GM19455 (cell line): Measurements from ENCODE around the gene C14orf119.

ENCODE experiments used
- ATAC-seq: cut with Tn5 transposase; IDR thresholded peaks from one replicate; pipeline ENCODE4 v1.9.1; 2021; ENCODE audit not compliant: unreplicated experiment

C14orf119 gene, protein sequence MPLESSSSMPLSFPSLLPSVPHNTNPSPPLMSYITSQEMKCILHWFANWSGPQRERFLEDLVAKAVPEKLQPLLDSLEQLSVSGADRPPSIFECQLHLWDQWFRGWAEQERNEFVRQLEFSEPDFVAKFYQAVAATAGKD

DNA sequence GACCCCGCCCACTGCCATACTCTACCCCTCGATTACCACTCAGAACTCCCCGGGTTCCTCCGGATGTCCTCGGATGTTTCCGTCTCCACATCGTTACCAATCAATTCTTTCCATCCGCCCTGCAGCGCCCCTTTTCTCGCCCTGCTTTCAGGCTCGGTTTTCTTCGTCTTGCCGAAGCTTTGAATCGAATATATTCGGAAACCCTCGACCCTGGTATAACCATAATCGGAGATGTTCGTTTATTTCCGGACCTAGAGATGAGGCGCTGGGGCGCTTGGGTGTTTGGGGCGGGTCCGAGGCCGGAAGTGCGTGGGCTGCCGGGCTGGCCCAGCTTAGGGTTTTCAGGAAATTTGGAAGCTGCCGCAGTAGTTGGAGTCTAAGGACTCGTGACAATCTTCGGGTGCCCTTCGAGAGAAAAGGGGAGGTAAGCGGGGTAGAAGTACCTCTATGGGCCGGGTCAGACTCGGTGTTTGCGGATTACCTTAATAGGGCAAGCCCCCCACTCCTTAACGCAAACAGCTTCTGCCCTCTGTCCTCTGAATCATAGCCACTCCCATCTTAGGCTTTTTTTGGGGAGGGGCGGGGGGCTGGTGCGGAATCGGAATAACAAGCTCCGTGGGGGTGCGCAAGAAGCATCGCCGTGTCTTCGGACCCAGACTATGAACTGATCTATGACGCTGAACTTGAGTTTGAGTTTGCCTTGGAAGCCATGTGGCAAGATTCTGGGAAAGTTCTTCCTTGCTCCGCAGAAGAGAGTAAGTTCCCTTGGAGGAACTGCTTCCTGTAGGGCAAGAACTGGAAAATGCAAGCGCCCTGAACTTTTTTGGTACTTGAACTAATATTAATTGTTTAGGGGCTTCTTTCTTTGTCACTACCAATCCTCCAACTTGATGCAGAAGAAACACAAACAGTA lies at the start of gene C14orf119:
Gene C14orf119 (plus strand): TSS at position 310 of the 913 bp plus-strand sequence. CDS start 2,154 bp downstream, outside the sequence.
- ATAC-seq = peak; percentile 90

DNA sequence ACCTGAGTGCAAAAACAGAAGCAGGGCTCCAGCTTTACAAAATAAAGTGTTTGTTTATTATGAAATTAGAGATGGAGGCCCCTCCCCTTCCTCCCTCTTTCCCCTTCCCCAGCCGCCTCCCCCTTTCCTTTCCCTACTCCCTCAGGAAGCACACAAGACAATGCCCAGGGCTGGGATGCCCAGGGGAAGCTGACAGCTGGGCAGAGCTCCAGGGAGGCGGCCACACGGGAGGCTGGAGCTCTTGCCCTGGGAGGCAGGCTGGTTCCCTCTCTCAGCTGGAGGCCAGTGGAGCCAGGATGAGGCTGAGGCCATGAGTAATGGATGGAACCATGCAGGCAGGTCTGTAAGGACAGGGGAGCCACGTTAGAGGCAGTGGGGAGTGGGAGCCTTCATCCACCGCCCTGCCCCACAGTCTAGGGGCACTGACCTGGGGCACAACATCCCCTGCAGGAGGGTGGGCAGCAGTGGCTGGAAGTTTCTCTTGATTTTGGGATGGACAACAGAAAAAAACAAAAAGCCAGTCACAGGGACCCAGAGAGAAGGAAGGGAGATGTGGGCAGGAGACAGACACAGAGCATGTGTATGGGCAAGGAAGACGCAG lies 48.2 kb upstream of the C14orf119 start:
- no peak for ATAC-seq

DNA sequence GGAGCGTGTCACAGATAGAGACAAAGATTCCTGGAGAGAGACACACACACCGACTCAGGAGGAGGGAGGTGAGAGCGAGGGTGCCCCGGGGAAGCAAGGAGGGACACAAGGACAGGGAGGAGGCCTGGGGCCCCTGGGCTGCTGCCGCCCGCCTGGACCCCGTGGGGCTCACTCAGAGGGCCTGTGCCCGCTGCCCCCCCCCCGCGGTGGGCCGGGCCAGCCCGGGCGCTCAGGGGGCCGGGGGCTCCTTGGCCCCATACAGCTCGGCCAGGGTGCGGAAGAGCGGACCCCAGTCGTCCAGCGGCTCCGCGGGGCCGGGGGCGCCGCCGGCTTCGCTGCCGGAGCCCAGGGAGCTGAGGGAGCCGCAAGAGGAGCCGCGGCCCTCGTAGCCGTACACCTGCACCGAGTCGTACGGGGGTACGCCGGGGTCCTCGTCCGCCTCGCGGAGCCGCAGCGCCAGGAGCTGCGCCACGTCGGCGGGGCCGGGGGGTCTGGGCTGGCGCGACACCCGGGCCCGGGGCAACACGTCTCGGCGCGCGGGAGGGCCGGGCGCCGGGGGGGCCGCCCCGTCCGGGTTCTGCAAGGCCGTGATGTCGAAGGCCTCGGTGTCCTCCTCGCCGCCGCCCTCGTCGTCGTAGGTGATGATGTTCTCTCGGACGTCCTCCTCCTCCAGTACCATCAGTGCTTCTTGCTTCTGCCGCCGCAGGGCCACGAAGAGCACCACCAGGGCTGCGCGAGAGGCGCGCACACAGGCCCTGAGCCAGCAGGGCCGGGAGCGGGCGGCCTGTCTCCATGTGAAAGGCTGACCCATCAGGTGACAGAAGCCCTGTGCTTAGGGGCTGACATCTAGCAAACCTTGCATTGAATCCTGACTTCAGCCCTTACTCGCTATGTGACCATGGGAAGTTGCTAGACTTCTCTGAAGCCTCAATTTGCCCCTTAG lies 47.3 kb upstream of the C14orf119 start:
- no peak for ATAC-seq

DNA sequence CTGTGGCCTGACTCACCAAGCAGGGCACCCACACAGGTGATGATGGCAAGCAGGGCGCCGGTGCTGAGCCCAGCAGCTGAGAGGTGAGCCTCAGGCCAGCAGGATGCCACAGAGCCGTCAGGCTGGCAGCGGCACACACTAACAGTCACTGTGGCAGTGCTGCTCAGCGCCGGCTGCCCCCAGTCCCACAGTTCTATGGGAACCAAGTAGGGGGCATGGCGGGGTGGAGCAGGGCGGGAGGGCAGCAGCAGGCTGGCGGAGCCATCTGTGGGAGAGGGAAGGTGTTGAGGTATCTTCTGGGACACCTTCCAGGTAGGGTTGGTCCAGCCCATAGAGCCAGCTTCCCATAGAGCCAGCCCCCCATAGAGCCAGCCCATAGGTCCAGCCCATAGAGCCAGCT lies 46.3 kb upstream of the C14orf119 start:
- no peak for ATAC-seq

DNA sequence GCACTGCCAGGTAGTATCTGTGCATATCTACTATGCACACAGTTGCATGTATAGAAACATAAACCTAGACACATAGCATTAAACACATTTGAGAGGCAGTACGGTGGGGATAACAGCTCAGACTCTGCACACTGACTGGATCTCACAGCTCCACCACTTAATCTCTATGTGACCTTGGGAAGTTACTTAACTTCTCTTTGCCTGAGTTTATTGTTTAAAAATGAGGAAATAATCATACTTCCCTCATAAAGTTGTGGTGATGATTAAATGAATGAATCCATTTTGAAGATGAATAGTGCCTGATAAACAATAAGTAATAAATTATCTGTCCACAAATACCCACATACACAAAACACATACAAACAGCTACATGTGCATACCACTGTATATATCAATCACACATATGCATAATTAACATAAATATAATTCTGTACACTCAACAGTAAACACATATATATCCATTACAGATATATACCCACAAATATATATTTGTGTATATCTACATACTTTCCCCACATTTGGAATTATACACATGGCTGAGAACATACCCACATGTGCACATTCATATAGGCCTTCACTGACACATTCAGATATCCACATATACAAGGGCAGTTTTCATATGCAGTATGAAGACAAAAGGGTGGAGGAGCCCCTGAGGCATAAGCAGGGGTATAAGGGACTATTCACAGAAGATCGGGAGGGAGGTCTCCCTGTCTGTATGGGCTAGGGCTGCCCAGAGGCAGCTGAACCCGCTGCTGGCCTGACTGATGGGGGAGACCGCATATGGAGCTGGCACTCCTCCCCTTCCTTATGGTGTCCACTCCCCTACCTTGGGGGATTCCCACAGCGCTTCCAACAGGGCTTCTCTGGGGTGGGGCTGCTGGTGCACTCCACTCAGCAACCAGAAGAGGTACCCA lies 43.9 kb upstream of the C14orf119 start:
- no peak for ATAC-seq

DNA sequence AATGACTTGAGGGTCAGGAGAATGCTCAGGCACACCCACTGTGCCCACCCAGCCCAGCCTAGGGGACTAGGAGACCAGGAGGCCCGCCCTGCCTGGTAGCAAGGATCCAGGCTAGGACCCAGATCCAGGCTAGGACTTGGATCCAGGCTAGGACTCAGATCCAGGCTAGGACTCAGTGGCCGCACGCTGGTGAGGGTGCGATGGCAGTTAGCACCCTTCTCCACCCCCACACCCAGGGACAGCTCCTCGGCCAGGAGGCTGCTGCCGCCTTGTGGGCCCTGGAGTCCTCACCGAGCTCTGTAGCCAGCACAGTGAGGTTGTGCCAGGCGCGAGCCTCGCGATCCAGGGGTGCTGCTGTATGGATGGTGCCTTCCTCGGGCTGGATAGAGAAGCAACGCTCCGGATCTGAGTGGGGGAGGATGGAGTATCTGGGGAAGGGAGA lies 43.1 kb upstream of the C14orf119 start:
- no peak for ATAC-seq

DNA sequence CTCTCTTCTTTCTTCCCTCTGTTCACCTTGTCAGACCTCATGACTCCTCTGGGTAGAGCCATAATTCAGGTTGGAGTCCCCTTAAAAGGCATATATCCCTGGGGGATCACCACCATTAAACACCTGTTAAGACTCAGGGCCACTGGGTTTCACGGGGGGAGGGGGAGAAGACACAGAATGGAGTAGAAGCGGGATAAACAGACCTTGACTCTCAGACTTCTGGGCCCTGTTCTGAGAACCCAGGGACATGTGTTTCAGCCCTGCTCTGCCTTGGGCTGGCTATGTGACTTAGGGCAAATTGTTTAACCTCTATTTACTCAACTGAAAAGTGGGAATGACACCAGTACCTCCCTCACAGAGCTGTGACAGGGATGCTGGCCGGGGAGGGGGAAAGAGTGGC lies 42.6 kb upstream of the C14orf119 start:
- no peak for ATAC-seq

DNA sequence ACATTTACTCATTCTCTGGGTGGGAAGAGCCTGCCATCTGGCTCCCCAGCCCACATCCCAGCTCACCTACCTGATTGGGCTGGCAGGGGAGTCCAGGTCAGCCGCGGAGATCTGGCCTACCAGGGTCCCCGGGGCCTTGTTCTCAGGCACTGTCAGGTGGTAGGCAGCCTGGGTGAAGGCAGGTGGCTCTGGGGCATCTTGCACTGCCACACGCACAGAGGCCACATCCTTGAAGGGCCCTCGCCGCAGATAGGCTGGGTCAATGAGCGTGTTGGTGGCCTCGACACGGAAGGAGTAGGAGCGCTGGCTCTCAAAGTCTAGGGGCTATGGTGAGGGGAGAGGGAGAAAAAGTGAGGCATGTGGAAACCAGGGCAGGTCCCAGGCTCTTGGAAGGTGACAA lies 41.9 kb upstream of the C14orf119 start:
- no peak for ATAC-seq

DNA sequence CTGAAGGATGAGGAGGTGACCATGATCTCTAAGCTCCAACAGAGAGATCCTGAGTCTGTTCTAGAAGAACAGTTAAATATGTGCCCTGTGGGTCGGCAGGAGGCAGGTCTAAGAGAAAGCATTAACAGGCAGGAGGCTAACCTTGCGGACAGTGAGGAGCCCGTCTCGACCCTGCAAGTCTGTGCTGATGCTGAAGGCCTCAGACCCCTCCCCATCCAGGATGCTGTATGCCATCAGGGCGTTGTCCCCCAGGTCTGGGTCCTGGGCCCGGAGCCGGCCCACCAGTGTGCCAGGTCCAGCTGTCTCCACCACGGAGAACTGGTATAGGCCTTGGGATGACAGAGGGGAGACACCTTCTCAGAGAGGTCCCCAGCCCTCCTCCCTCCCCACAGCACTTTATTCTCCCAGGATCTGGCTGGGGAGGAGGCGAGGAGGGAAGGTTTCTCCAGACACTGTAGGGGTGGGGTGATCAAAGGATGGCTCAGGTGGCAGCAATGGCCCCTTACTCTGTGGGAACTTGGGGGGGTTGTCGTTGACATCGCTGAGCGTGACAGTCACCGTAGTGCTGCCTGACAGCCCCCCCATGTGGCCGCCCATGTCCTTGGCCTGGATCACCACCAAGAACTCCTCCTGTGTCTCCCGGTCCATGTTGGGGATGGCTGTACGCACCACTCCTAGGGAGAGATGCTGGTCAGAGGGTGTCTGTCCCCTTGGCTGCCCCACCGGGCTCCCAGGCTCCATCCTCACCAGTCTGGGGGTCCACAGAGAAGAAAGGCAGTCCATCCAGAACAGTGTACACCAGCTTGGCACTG lies 41.1 kb upstream of the C14orf119 start:
- ATAC-seq = no peak

DNA sequence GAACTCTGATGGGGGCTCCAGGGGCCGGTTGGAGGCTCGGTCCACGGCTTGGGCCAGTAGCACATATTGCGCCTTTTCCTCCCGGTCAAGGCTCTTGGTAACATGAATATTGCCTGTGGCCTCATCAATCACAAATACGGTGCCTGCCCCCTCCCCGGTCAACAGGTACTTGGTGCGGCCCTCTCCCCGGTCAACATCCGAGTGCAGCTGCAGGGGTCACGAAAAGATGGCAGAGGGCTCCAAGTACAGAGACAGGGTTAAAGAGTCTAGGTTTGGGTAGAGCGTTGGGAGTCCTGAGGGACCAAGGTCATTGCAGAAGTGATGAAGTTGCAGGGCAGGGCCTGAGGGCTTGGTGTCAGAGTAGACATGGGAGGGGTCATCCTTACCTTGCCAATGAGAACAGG lies 40.2 kb upstream of the C14orf119 start:
- ATAC-seq = no peak

DNA sequence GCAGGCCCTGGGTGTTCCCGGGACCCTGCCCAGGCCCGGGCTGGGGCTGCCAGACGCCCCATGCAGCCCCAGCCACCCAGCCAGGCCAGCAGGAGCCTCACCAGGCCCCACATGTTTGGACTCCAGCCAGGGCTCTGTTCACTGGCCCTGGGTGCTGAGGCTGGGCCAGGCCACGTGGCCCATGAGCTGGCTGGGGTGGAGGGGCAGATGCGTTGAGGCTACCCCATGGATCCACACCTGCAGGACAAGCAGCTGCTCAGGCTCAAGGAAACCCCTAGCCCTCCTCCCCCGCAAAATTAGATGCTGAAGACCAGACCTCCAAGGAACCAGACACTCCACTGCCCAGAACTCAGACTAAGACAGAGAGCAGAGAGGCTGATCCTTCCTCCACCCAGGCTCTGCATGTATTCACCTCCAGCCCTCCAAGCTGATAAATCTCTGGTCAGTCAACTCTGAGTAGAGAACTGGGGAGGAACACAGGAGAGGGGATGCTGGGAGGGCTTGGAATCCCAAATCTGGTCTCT lies 39.6 kb upstream of the C14orf119 start:
- no peak for ATAC-seq

DNA sequence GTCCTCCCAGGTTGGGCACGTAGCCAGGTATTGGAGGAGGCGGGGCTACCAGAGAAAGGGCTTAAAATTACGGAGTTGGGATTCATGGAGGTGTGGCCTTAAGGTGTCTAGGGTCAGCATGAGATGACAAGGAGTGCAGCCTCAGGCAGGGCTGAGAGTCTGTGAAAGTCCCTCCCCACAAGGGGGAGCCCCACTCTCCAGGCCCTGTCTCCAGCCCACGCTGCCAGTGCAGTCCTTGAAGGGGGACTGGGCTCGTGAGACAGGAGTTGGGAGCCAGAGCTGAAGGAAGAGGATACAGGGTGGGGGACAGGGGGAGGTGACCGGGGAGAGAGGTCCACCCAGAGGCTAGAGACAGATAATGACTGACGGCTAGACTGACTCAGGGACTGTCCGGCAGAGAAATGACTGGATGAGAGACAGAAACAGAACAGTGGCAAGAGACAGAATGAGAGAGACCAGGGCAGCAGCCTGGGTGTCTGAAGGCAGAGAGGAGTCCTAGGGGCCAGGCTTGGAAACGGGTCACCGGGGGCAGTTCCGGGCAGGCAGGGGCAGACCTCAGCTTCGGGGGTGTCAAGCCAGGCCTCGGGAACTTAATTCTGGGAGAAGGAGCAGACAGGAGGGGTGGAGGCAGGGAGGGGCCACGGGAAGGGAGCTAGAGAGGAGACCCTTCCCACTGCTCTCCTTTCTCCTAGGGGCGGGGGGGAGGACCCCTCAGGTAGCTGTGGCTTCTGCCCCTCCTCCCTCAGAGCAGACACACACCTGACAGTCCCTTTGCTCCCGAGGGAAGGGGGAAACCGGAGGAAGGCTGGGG lies 39.0 kb upstream of the C14orf119 start:
- ATAC-seq = peak; percentile 48

DNA sequence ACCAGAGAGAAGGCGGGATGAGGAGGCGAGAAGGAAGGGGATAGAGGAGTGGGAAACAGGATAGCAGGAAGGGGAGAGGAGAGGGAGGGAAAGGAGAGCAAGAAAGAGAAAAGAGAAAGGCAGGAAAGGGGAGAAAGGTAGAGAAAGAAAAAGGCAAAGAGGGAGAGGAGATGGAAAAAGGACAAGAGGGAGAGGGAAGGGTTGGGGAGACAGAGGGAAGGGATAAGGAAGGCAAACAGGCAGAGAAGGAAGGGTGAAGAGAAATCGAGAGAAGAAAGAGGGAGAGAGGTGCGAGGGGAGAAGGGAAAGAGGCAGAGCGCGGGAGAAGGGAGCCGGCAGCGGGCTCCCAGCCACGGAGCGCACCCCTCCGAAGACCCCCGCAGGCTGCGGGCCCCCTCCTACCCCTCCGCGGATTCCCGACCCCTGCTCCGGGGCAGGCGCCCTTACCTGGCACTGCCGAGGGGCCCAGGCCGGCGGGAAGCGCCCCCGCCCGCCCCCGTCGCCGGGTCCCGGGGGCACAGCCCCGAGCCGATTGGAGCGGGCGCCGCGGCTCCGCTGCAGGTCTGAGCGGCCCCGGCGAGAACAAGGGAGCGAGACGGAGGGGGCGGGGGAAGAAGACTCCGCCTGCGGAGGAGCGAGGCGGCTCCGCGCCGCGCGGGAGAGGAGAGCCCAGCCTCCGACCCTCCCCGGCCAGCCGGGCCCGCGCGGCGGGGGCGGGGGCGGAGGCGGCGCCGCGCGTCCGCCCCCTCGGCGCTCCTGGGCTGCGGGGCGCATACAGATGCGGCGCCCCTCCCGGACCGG lies 38.1 kb upstream of the C14orf119 start, which contains the start of gene CDH24:
Gene CDH24 (minus strand): TSS at position 565 of the 801 bp plus-strand sequence. CDS start 1,787 bp downstream, outside the sequence.
- ATAC-seq = peak; percentile 58

DNA sequence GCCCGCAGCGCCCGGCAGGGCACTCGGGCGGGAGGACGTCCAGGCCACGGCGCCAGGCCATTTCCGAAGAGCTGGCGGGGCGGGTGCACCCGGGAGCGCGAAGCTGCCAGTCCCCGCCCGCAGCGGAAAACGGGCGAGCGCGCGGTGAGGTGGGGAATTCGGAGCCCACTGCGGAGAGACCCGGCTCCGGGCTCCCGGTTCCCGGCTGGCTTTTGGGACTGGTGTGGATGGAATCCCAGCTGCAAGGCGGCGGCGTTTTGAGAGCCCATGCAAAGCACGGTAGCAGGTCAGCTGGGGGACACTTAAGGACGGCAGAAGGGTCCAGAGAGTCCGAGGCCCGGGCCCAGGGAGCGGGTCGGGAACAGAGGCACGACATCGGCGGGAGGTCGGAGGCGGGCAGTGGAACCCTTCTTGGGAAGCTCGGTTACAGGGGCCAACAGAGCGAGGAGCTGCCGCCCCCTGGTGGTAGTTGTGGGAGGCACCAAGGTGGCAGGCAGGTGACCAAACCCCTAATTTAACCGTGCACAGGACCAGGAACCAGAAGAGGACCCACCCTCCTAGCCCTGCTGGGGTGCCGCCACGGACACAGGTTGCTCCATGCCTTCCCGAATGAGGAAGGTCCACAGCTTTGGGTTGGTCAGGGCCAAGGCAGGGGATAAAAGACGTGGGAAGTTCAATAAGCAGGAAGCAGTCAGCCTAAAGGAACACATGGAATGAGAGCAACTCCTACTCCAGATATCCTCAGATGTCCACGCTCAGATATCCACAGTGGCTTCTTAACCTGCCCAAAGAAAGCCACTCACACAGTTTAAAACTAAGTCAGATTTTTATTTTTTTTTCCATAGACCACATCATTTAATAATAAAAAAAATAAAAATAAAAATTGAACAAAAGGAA lies 37.3 kb upstream of the C14orf119 start:
- peak; percentile 53 for ATAC-seq

DNA sequence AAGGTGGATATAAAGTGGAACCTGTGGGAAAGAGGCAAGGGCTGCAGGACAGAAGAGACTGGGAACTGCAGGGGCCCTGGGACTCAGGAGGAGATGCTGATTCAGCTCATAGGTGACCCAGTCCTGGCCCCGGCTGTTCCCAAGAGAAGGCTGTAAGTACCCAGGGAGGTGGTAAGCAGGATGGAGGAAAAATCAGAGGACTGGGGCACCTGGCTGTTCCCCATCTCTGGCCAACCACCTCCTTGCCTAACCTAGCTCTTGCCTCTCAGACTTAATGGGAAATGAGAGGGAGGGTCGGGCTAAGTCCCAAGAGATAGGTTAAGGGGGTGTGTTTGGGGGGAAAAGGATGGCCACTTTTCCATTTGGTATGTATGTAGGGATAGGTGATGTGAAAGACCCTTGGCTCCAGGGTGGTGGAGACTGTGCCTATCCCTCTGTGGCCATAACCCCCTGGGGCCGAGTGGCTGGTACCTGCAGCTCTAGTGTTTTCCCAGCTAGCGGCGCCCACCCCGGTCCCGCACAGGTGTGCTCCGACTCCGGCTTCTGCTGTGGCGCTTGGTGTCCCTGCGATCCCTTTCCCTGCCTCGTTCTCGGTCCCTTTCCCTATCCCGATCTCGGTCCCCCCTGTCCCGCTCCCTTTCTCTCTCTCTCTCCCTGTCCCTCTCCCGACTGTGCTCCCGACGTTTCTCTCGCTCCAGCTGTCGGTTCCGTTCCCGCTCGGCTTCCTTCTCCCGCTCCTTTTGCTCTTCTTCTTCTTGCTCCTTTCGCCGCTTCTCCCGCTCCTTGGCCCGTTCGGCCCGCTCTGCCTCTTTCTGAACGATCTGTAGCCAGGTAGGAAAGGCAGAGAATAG lies 36.4 kb upstream of the C14orf119 start:
- no peak for ATAC-seq
